HG02970 (cell line): ENCODE results near the gene TERF2IP.

ENCODE experiments used
- ATAC-seq: cut with Tn5 transposase; IDR thresholded peaks from one replicate; pipeline ENCODE4 v1.9.1; 2021; ENCODE audit warnings: mild to moderate bottlenecking, moderate library complexity, moderate number of reproducible peaks; ENCODE audit not compliant: unreplicated experiment, low FRiP score

The TERF2IP gene

GRCh38 chr16:75647492-75648264, at the start of gene TERF2IP, which contains the start of gene KARS1:
Gene TERF2IP, plus strand, starts transcription at chr16:75647773. Its CDS starts 110 bp downstream, at chr16:75647883.
Gene KARS1, minus strand, starts transcription at chr16:75647665. Its CDS starts 26 bp downstream, at chr16:75647639.
- peak; percentile 87 for ATAC-seq

DNA sequence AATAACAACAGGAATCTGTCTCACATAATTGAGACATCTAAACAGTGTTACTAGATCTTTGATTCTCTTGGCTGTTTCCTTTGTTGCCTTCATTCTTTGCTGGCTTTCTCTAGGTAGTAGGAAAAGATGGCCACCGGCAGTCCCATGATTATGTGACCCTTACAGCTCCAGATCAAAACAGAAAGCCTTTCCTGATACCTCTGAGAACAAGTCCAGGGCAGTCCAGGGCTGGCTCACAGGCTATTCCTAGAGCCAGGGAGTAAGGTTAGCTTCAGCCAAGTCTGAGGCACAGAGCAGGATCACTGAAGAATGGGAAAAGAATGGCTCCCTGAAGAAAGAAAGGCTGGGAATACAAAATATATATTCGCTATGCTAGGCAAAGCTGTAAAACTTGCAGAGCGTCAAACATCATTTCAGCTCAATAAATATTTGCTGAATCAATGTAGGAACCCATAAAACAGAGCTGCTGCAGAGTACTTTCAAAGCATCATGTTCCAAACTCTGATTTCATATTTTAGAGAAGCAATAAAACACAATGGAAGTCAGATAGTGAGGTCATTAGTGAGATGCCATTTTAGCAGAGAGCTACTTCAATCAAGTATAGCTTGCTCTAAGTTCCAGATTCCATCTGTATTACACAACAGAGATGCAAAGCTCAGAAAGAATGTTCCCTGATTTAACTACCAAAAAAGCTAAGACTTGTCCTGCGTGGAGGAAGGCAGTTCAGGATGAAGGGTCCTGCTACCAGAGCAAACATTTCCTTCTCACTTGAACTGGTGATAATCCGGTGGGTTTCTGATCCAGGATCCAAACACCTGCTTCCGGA, 47.9 kb upstream of the TERF2IP start:
- ATAC-seq = no peak

GRCh38 chr16:75603241-75603640, 44.3 kb upstream of the TERF2IP start:
- ATAC-seq = no peak

- ATAC-seq = no peak
Measured at GRCh38 chr16:75606507-75606906, 41.1 kb upstream of the TERF2IP start.

DNA sequence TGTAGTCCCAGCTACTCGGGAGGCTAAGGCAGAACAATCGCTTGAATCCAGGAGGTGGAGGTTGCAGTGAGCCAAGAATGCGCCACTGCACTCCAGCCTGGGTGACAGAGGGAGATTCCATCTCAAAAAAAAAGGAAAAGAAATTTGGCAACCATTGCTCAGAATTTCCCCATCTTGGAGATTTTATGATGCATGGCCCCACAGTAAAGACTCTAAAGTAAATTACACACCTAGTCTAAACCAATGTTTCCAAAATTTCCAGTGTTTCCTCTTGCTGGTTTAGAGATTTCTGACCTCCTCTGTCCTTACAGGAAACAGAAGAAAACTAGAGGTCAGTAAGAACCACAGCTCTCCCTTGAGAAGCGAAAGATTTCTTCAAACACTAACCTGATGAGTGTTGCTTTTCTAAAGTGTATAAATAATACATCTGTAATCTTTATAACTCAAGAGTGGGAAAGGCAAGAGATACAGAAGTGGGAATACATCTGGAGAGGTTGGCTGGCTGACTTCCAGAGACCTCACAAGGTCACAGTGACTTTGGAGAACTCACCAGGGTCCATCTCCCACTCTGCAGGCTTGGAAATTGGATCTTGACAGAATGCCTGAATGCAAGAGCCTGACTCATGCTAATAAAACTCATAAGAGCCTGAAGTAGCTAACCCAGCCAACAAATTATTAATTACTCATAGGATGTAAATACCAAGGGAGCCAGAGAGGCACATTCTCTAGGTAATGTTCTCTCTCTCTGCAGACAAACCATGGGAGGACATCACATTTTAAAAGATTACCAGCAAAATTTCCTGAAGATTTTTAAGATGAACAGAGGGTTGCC, 33.3 kb upstream of the TERF2IP start:
- ATAC-seq = no peak

DNA sequence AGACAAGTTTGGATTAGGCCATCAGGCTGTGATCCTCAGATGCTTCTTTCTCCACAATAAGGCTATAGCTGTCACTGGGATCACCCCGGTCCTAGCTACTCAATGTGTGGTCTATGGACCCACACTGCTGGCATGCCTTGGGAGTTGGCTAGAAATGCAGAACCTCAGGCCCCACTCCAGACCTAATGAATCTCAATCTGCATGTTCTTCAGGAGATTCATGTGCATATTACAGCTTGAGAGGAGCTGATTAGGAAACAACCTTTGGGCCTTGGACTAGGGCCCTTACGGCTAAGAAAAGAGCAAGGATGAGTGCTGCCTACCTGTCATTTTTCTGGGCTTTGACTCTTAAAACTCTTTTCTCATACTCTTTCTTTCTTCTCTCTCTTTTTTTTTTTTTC, 32.0 kb upstream of the TERF2IP start:
- ATAC-seq = no peak

DNA sequence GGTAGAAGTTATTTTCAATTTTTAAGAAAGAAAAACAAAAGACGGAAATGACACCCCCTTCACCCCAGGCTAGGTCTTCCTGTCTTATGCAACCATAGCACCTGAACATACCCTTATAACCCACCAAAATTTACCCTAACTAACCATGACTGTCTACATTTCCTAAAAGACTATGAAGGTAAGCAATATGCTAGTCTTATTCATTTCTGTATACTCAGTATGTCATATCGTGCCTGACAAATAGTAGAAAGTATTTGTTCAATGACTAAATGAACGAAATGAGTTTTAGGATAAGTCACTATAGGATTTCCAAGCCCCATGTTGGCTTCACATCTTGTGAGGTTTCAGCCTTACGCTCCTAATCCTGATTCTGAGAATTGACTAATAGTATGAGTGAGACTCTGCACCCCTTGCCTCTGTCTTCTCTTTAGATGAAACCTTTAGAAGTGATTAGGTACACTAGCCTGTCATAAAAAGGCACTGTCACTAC, 31.0 kb upstream of the TERF2IP start:
- ATAC-seq = no peak

DNA sequence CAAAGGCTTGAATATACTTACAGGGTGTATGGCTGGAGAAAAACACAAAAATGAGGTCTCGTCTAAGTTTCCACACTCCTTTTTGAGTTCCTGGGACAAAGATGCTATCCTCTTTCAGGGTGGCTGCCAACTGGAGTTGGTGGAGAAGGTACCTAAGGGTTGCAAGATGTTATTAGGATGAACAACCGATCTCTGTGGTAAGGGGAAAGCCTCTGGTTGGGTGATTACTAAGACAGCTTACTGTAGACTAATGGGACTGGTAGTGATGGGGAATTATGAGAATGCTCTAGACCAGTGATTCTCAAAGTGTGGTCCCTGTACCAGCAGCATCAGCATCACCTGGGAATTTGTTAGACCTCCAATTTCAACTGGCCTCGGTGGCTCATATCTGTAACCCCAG, 30.5 kb upstream of the TERF2IP start:
- ATAC-seq = no peak

DNA sequence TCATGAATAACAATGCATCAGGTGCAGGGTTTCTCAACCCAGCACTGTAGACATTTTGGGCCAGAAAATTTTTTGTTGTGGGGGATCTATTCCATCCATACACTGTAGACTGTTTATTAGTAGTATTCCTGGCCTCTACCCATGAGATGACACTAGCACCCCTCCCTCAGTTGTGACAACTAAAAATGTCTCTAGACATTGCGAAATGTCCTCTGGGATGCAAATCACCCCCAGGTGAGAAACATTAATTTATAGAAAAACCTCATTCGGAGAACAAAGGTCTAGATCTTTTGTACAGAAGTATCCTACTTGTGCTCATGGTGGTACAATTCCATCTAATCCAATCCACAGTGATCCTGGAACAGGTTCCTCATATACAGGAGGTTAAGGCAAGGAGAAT, 28.8 kb upstream of the TERF2IP start:
- ATAC-seq = no peak

DNA sequence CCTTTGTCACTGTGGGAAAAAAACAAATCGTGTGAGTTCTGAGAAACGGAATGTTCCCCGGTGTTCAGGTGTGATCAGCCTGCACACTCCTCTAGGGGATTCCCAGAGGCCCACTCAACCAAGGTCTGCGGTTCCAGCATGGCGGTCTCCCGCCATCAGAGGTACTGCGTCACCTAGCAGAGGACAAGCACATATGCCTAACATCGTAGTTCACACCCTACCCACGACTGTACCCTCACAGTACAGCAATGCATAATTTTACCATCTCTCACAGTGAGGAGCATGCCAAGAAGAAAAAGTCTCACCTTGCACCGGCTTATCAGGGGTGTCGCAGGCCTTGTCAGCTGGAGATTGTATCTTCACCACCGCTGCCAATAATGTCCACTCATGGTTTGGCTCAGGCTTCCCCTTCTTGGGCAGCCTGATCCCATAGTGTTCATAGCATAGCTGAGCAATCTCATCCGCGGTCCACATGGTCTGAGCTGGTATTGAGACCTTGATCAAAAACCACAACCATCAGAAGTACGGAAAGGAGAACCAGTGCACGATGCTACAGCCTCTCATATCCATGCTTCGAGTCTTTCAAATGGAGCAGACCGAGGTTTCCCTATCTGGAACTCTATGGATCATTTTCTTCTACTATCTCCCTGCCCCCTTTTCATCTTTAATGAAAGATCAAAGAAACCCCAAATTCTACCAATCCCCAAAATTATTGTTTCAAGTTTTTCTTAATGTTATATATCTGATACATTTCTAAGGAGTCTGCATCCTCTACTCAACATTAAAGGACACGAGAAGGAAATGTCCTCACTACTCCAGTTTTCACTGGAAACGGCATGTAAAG, 27.0 kb upstream of the TERF2IP start:
- no peak for ATAC-seq

DNA sequence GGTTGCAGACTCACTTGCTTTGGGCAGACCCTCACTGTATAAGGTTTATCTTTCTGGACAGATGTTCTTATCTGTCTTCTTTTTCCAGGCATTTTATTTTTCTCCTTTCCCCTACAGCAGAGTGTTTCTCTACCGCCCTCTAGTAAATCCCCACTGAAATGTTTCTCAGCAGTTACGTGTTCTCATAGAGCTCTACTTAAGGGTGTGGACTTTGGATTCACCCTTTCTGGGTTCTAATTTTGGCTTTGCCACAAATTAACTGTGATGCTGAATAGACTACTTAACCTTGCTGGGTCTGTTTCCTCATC, 26.4 kb upstream of the TERF2IP start:
- no peak for ATAC-seq

GRCh38 chr16:75622761-75623605, 24.6 kb upstream of the TERF2IP start, which contains the start of gene ADAT1:
Gene ADAT1, minus strand, starts transcription at chr16:75623281. Its CDS starts 2,482 bp downstream, at chr16:75620799.
- peak; percentile 93 for ATAC-seq

DNA sequence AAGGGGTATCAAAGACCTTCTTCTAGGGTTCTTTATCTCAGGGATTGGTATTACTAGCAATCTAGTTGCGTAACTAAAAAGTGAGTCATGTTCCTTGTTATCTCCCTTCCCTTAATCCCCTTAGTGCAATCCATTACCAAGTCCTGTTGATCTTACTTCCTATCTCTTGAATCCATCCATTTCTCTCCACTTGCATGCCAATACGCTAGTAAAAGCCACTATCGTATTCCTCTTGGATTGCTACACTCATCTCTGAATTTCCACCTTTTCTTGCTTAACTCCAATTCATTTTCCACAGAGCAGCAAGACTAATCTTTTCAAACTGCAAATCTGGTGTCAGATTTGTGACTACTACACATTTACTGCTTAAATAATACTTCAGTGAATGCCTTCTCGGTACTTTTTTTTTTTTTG, 22.6 kb upstream of the TERF2IP start:
- no peak for ATAC-seq

GRCh38 chr16:75626806-75627205, 20.8 kb upstream of the TERF2IP start:
- ATAC-seq = no peak

GRCh38 chr16:75627851-75628250, 19.7 kb upstream of the TERF2IP start:
- no peak for ATAC-seq

- no peak for ATAC-seq
Measured at GRCh38 chr16:75628351-75628750, 19.2 kb upstream of the TERF2IP start.

DNA sequence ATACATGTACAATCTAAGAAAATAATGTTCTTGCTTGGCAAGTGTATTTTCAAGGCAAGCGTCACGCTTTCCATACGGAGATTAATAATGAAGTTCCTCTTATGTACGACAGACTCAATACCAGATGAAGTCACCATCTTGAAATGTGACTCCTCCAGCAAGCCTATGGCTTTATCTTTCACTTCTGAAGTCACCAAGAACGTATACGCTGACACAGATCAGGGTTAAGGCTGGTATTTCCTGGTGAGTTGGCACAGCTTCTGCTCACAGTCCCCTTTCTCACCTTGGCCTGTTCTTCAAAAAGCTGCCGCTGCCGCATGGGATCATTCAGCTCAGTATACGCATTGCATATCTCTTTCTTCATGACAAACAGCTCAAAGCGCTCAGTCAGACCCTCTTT, 18.4 kb upstream of the TERF2IP start:
- ATAC-seq = no peak

GRCh38 chr16:75630052-75630451, 17.5 kb upstream of the TERF2IP start:
- no peak for ATAC-seq

DNA sequence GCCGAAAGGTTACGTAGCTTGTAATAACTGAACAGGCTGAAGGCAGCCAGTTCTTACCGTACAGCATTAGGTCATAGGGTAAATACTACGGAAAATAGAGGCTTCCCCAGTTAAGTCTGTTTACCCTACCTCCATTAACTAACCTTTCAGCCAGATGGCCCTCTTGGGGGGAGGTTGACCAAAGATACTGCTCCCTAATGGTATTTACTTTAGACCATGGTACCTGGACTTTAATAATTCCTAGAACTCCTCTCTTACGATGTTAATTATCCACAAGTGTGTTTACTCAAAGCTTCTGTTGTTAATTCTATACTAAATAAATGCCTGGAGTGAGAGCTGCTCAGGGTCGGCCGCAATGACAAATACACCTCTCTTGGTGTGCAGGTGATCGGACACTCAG, 14.7 kb upstream of the TERF2IP start:
- ATAC-seq = no peak
